Measurements from ENCODE around the gene ROMO1. TPM values are rescaled to one million over a fixed set of nuclear protein-coding genes. Genes with fewer than 3 reads are reported as not detected.
"Not testable (repeated sequence)": the region's sequence is repeated elsewhere in the genome, so short reads cannot be mapped to it uniquely, and the experiment has no call there.

The ROMO1 gene
- total and polyA plus RNA-seq, 8 donors, result 38.6 to 310 (median 63.6) TPM

DNA sequence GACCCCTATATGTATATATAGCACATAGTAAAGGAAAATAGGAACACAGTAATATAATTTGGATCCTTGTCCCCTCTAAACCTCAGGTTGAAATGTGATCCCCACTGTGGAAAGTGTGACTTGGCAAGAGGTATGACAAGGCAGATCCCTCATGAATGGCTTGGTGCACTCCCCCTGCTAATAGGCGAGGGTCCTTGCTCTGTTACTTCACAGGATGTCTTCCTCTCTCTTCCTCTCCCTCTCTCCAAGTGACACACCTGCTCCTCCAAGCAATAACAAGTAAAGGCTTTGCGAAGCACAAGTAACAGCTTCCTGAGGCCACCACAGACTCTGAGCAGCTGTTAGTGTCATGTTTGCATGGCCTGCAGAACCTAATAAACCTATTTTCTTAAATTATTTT lies 16.4 kb downstream of the ROMO1 start:
- FAIRE-seq (no peak), DNase-seq (no peak), ATAC-seq (no peak)
- Histone ChIP-seq H3K36me3 (peaks cover 10 to 97% (median 66%) of the 10 kb centered on the region in 3 donors), H3K4me3 (no peak overlapping the region), H3K4me1 (peaks cover 0 to 7% (median 0%) of the 10 kb centered on the region in 3 donors), H3K27ac (no peak overlapping the region), H3K9me3 (no peaks in the 10 kb centered on the region), H3K27me3 (no peaks in the 10 kb centered on the region)
- intact Hi-C loops (cut with DNase I), result no loop called here
- 93 to 99% methylated on average over 2 of the region's 2 CpGs for WGBS, 2 donors
- TF ChIP-seq, protein P1, sequence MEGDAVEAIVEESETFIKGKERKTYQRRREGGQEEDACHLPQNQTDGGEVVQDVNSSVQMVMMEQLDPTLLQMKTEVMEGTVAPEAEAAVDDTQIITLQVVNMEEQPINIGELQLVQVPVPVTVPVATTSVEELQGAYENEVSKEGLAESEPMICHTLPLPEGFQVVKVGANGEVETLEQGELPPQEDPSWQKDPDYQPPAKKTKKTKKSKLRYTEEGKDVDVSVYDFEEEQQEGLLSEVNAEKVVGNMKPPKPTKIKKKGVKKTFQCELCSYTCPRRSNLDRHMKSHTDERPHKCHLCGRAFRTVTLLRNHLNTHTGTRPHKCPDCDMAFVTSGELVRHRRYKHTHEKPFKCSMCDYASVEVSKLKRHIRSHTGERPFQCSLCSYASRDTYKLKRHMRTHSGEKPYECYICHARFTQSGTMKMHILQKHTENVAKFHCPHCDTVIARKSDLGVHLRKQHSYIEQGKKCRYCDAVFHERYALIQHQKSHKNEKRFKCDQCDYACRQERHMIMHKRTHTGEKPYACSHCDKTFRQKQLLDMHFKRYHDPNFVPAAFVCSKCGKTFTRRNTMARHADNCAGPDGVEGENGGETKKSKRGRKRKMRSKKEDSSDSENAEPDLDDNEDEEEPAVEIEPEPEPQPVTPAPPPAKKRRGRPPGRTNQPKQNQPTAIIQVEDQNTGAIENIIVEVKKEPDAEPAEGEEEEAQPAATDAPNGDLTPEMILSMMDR (IDR thresholded peaks at IDR 0.05), result no peak

DNA sequence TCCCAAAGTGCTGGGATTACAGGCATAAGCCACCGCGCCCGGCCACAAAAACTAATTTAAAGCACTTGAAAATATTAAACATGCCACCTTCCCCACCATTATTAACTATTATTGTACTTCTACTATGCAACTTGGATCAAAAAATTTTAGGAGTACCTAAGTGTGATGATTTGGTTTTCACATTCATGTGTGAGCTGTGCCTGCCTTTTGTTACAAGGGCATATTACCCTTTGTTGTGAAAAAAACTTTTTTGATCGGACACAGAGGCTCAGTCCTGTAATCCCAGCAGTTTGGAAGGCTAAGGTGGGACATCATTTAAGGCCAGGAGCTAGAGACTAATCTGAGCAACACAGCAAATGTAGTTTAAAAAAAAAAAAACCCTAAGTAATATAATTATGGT lies 17.1 kb downstream of the ROMO1 start:
- ATAC-seq, result no peak
- peaks cover 0 to 7% (median 0%) of the 10 kb centered on the region in 3 donors for H3K4me1 ChIP-seq
- H3K27ac ChIP-seq, result no peak overlapping the region
- TF ChIP-seq, protein P1 (IDR thresholded peaks at IDR 0.05), result no peak
- 91 to 95% methylated on average over 4 of the region's 4 CpGs for WGBS, 2 donors
- no peak overlapping the region for H3K4me3 ChIP-seq
- no peak for FAIRE-seq
- H3K36me3 ChIP-seq, result peaks cover 10 to 97% (median 66%) of the 10 kb centered on the region in 3 donors
- DNase-seq, result no peak
- no peaks in the 10 kb centered on the region for H3K27me3 ChIP-seq
- intact Hi-C loops (cut with DNase I), result no loop called here
- no peaks in the 10 kb centered on the region for H3K9me3 ChIP-seq

DNA sequence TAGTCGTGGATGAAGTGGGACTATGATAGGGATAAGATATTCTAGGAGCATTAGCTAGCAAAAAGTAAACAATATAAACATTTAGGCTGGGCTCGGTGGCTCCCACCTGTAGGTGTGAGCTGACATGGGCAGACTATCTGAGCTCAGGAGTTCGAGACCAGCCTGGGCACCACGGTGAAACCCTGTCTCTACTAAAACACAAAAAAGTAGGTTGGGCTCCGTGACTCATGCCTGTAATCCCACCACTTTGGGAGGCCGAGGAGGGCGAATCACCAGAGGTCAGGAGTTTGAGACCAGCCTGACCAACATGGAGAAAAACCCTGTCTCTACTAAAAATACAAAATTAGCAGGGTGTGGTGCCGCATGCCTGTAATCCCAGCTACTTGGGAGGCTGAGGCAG lies 19.1 kb downstream of the ROMO1 start:
- ATAC-seq; FAIRE-seq; H3K9me3 ChIP-seq; H3K4me3 ChIP-seq; DNase-seq; H3K27me3 ChIP-seq; H3K4me1 ChIP-seq; intact Hi-C loops (cut with DNase I); H3K27ac ChIP-seq: not testable (repeated sequence)
- H3K36me3 ChIP-seq, result peaks cover 10 to 98% (median 77%) of the 10 kb centered on the region in 3 donors
- WGBS, 2 donors, result 91% methylated on average over 8 of the region's 8 CpGs

- TF ChIP-seq, protein P1 (IDR thresholded peaks at IDR 0.05), result no peak
- FAIRE-seq (no peak), ATAC-seq (no peak), DNase-seq (no peak)
- WGBS, 2 donors, result 90 to 93% methylated on average over 12 of the region's 12 CpGs
- intact Hi-C loops (cut with DNase I), result no loop called here
- Histone ChIP-seq H3K4me3 (no peak overlapping the region), H3K27ac (no peak overlapping the region), H3K36me3 (peaks cover 10 to 98% (median 79%) of the 10 kb centered on the region in 3 donors), H3K4me1 (no peaks in the 10 kb centered on the region), H3K9me3 (no peaks in the 10 kb centered on the region), H3K27me3 (no peaks in the 10 kb centered on the region)
Measured at GRCh38 chr20:35718972-35719635, 19.9 kb downstream of the ROMO1 start.

DNA sequence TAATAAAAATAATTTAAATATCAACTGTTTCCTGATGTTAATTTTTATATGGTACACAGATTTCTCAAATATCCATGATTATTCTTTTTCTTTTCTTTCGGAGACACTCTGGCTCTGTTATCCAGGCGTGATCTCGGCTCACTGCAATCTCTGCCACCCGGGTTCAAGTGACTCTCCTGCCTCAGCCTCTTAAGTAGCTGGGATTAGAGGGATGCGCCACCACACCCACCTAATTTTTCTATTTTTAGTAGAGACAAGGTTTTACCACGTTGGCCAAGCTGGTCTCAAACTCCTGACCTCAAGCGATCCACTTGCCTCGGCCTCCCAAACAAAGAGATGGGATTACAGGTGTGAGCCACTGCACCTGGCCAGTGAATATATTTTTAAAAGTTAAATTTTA lies 20.5 kb downstream of the ROMO1 start:
- no peak for FAIRE-seq
- Histone ChIP-seq H3K36me3 (peaks cover 10 to 98% (median 81%) of the 10 kb centered on the region in 3 donors), H3K27me3 (no peaks in the 10 kb centered on the region), H3K9me3 (no peaks in the 10 kb centered on the region), H3K27ac (no peak overlapping the region), H3K4me1 (no peaks in the 10 kb centered on the region), H3K4me3 (no peak overlapping the region)
- DNase-seq, result no peak
- TF ChIP-seq, protein P1 (IDR thresholded peaks at IDR 0.05), result no peak
- intact Hi-C loops (cut with DNase I), result no loop called here
- no peak for ATAC-seq
- WGBS, 2 donors, result 69 to 74% methylated on average over 8 of the region's 8 CpGs

All from pancreas (tissue), 10 donors.